KBM-7 (cell line): ENCODE data around the gene KCNS1.

Experiments used
- DNase-seq: peaks from one replicate; pipeline ENCODE4 v3.0.0-alpha.2; 2015
- in situ Hi-C: fragments of 300-500 bp; cut with MboI; formaldehyde crosslinking; loops from 2 replicates; pipeline ENCODE4 v1.14.3; 2020; ENCODE audit warnings: low sequenced_read_pairs, low pct_unique_long_range_greater_than_20kb, mixed read lengths

The KCNS1 gene

GRCh38 chr20:45111799-45112471 is 11.0 kb upstream of the KCNS1 start:
- in situ Hi-C loops = no loop called here
- DNase-seq = peak; percentile 15

GRCh38 chr20:45111285-45111684 is 10.4 kb upstream of the KCNS1 start:
- DNase-seq = no peak
- in situ Hi-C loops = no loop called here

GRCh38 chr20:45110301-45110700 is 9.4 kb upstream of the KCNS1 start:
- in situ Hi-C loops = no loop called here

GRCh38 chr20:45109634-45110033 is 8.7 kb upstream of the KCNS1 start:
- in situ Hi-C loops = no loop called here
- no peak for DNase-seq

More at GRCh38 chr20:45110301-45110700, 9.4 kb upstream of the KCNS1 start:
- no peak for DNase-seq

GRCh38 chr20:45105317-45105716 is 4.4 kb upstream of the KCNS1 start:
- DNase-seq = no peak
- in situ Hi-C loops = no loop called here

GRCh38 chr20:45104786-45105185 is 3.9 kb upstream of the KCNS1 start:
- in situ Hi-C loops = no loop called here
- DNase-seq = peak; percentile 36

- in situ Hi-C loops = no loop called here
- DNase-seq = no peak
Observed at GRCh38 chr20:45103072-45103471, 2.1 kb upstream of the KCNS1 start.

- in situ Hi-C loops = no loop called here
- no peak for DNase-seq
Observed at GRCh38 chr20:45101333-45101850, 465 bp upstream of the KCNS1 start.

- in situ Hi-C loops = no loop called here
- DNase-seq = no peak
Observed at GRCh38 chr20:45098103-45098773, 2.7 kb downstream of the KCNS1 start.

GRCh38 chr20:45097485-45098102 is 3.3 kb downstream of the KCNS1 start:
- in situ Hi-C loops = no loop called here
- peak; percentile 42 for DNase-seq

- no peak for DNase-seq
- in situ Hi-C loops = no loop called here
Observed at GRCh38 chr20:45096781-45097180, 4.1 kb downstream of the KCNS1 start.

GRCh38 chr20:45095805-45096238 is 5.1 kb downstream of the KCNS1 start:
- in situ Hi-C loops = no loop called here
- DNase-seq = peak; percentile 75

- in situ Hi-C loops = no loop called here
- no peak for DNase-seq
Observed at GRCh38 chr20:45094864-45095574, 5.9 kb downstream of the KCNS1 start.

- DNase-seq = no peak
- in situ Hi-C loops = no loop called here
Observed at GRCh38 chr20:45094201-45094600, 6.7 kb downstream of the KCNS1 start.

GRCh38 chr20:45092898-45093297 is 8.0 kb downstream of the KCNS1 start:
- DNase-seq = no peak
- in situ Hi-C loops = no loop called here

GRCh38 chr20:45091366-45091765 is 9.6 kb downstream of the KCNS1 start:
- DNase-seq = no peak
- in situ Hi-C loops = no loop called here

- no peak for DNase-seq
- in situ Hi-C loops = no loop called here
Observed at GRCh38 chr20:45090481-45090880, 10.4 kb downstream of the KCNS1 start.

- in situ Hi-C loops = no loop called here
- DNase-seq = no peak
Observed at GRCh38 chr20:45088247-45088646, 12.7 kb downstream of the KCNS1 start.

GRCh38 chr20:45087814-45088213 is 13.1 kb downstream of the KCNS1 start:
- no peak for DNase-seq
- in situ Hi-C loops = no loop called here
